CD4-positive, alpha-beta memory T cell (primary cell): ENCODE data around the gene MYLK. TPM values are rescaled to one million over a fixed set of nuclear protein-coding genes. Genes with fewer than 3 reads are reported as not detected.

Source experiments
- CTCF ChIA-PET: fragments of 350-600 bp; sonication (Branson Sonifier 250); formaldehyde crosslinking; loops from one replicate; lab custom pipeline; 2021; ENCODE audit warnings: inconsistent platforms; ENCODE audit not compliant: partially characterized antibody; lab: Charles Lee
- POLR2A ChIA-PET: fragments of 350-600 bp; sonication (Branson Sonifier 250); formaldehyde crosslinking; loops from one replicate; lab custom pipeline; 2021; ENCODE audit not compliant: partially characterized antibody; lab: Charles Lee
- DNase-seq, 5 donors: peaks; one replicate each; pipeline versions ENCODE4 v3.0.0 to v3.0.0-alpha.2; 2020 to 2022; ENCODE audit warnings: mixed read lengths in 1 of 5
- H3K27ac ChIP-seq: one replicate; pipeline ENCODE4 v1.7.0; 2013; ENCODE audit warnings: low read depth, low read length
- H3K27me3 ChIP-seq: 2 replicates; pipeline ENCODE4 v1.7.0; 2013; ENCODE audit warnings: mild to moderate bottlenecking, low read length, moderate library complexity; ENCODE audit not compliant: insufficient read depth
- H3K36me3 ChIP-seq: 2 replicates; pipeline ENCODE4 v1.7.0; 2013; ENCODE audit warnings: mild to moderate bottlenecking, low read length, moderate library complexity; ENCODE audit not compliant: insufficient read depth
- H3K4me1 ChIP-seq: 2 replicates; pipeline ENCODE4 v1.7.0; 2013; ENCODE audit warnings: mild to moderate bottlenecking, low read length, moderate library complexity; ENCODE audit not compliant: insufficient read depth
- H3K4me3 ChIP-seq, 2 donors: one replicate each; pipeline ENCODE4 v1.7.0; 2013; ENCODE audit warnings: low read length in 2 of 2, mild to moderate bottlenecking in 1 of 2
- H3K9me3 ChIP-seq, 2 donors: one replicate each; pipeline ENCODE4 v1.7.0; 2013; ENCODE audit warnings: low read length in 2 of 2, control low read depth in 1 of 2; ENCODE audit not compliant: control insufficient read depth in 1 of 2
- H3K27ac Mint-ChIP-seq, 7 donors: one replicate each; pipeline ENCODE4 v1.8.0; 2020 to 2021; ENCODE audit warnings: mixed read lengths in 7 of 7, mild to moderate bottlenecking in 6 of 7, inconsistent platforms in 3 of 7, moderate library complexity in 3 of 7
- H3K27me3 Mint-ChIP-seq, 2 donors: one replicate each; pipeline ENCODE4 v1.8.0; 2020 to 2021; ENCODE audit warnings: mixed read lengths in 2 of 2
- H3K36me3 Mint-ChIP-seq, 2 donors: one replicate each; pipeline ENCODE4 v1.8.0; 2020 to 2021; ENCODE audit warnings: mixed read lengths in 2 of 2, inconsistent platforms in 1 of 2, mild to moderate bottlenecking in 1 of 2
- H3K4me1 Mint-ChIP-seq, 4 donors: one replicate each; pipeline ENCODE4 v1.8.0; 2020 to 2021; ENCODE audit warnings: mixed read lengths in 4 of 4, mild to moderate bottlenecking in 1 of 4
- H3K4me3 Mint-ChIP-seq, 8 donors: one replicate each; pipeline ENCODE4 v1.8.0; 2020 to 2021; ENCODE audit warnings: mixed read lengths in 8 of 8, mild to moderate bottlenecking in 7 of 8, moderate library complexity in 6 of 8, inconsistent platforms in 3 of 8
- H3K9me3 Mint-ChIP-seq, 8 donors: one replicate each; pipeline ENCODE4 v1.8.0; 2020 to 2021; ENCODE audit warnings: mixed read lengths in 8 of 8, mild to moderate bottlenecking in 5 of 8, inconsistent platforms in 3 of 8, moderate library complexity in 1 of 8
- intact Hi-C: fragments of 100-400 bp; cut with micrococcal nuclease; formaldehyde crosslinking; loops from one replicate; pipeline ENCODE4 v1.15.1; 2023
- polyA plus RNA-seq, 2 donors: library from polyadenylated mRNA; unstranded; fragments of 300-500 nt; fragmentation: Illumina TruSeq; gene quantifications; one replicate each; pipeline ENCODE4 v1.2.3, GENCODE V29; 2021
- total RNA-seq, 2 experiments: library from RNA; stranded (reverse); gene quantifications; one replicate each; pipeline ENCODE4 v1.2.3, GENCODE V29; 2021

Gene MYLK
- total and polyA plus RNA-seq, 4 experiments from 2014 or later, result 0.18 TPM; not detected in 3

GRCh38 chr3:123919353-123919752 is 35.2 kb upstream of the MYLK start:
- ChIA-PET CTCF (no interaction called here), POLR2A (no interaction called here)
- peaks cover 53 to 70% of the 10 kb centered on the region in 2 donors for H3K36me3 Mint-ChIP-seq
- peaks cover 0 to 48% (median 39%) of the 10 kb centered on the region in 8 donors for H3K9me3 Mint-ChIP-seq
- peaks cover 0 to 9% of the 10 kb centered on the region in 2 donors for H3K9me3 ChIP-seq
- no peak overlapping the region for H3K4me3 Mint-ChIP-seq
- DNase-seq, result no peak
- H3K4me3 ChIP-seq, result no peak overlapping the region
- no peak overlapping the region for H3K27ac Mint-ChIP-seq
- H3K36me3 ChIP-seq, result no peaks in the 10 kb centered on the region
- H3K27me3 Mint-ChIP-seq, result no peaks in the 10 kb centered on the region
- no peaks in the 10 kb centered on the region for H3K27me3 ChIP-seq
- intact Hi-C loops, result no loop called here
- H3K4me1 Mint-ChIP-seq, result no peaks in the 10 kb centered on the region
- H3K27ac ChIP-seq, result no peak overlapping the region
- H3K4me1 ChIP-seq, result no peaks in the 10 kb centered on the region

- Histone ChIP-seq H3K4me1 (no peaks in the 10 kb centered on the region), H3K4me3 (no peak overlapping the region), H3K36me3 (no peaks in the 10 kb centered on the region), H3K27ac (no peak overlapping the region), H3K27me3 (no peaks in the 10 kb centered on the region), H3K9me3 (no peaks in the 10 kb centered on the region)
- intact Hi-C loops, result no loop called here
- Mint-ChIP-seq H3K4me1 (no peaks in the 10 kb centered on the region), H3K4me3 (no peak overlapping the region), H3K27ac (no peak overlapping the region), H3K36me3 (peaks cover 11 to 24% of the 10 kb centered on the region in 2 donors), H3K27me3 (no peaks in the 10 kb centered on the region), H3K9me3 (peaks cover 0 to 3% (median 2%) of the 10 kb centered on the region in 8 donors)
- ChIA-PET CTCF (no interaction called here), POLR2A (no interaction called here)
- no peak for DNase-seq
Measured at GRCh38 chr3:123914829-123915228, 30.7 kb upstream of the MYLK start.

- Mint-ChIP-seq H3K9me3 (no peaks in the 10 kb centered on the region), H3K4me1 (no peaks in the 10 kb centered on the region), H3K4me3 (no peak overlapping the region), H3K27ac (no peak overlapping the region), H3K36me3 (peaks cover 0 to 4% of the 10 kb centered on the region in 2 donors), H3K27me3 (peaks cover 0 to 2% of the 10 kb centered on the region in 2 donors)
- intact Hi-C loops, result no loop called here
- no peak overlapping the region for H3K27ac ChIP-seq
- H3K9me3 ChIP-seq, result no peaks in the 10 kb centered on the region
- ChIA-PET POLR2A (no interaction called here), CTCF (no interaction called here)
- DNase-seq, result no peak
- no peaks in the 10 kb centered on the region for H3K4me1 ChIP-seq
- no peaks in the 10 kb centered on the region for H3K36me3 ChIP-seq
- no peaks in the 10 kb centered on the region for H3K27me3 ChIP-seq
- no peak overlapping the region for H3K4me3 ChIP-seq
Measured at GRCh38 chr3:123909785-123910184, 25.7 kb upstream of the MYLK start.

DNA sequence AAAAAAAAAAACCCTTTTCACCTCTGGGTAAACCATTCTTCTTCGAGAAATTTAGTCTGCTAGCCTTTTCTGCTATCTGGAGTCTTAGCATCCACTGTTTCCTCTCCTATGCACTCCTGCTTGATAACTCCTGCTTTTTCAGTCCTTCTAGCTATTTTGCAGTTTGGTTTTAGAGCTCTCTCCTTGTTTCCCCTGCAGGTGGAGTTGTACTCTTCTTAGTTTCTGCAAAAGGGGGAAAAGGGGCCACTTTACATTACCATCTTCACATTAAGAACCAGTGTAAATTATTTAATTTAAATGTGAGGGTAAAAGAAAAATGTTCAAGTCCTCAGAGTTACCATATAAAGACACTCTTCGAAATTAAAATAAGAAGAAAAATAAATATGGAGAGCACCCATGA is 23.6 kb upstream of the MYLK start:
- Mint-ChIP-seq H3K4me3 (no peak overlapping the region), H3K27ac (no peak overlapping the region), H3K27me3 (peaks cover 3 to 4% of the 10 kb centered on the region in 2 donors), H3K36me3 (no peaks in the 10 kb centered on the region), H3K4me1 (no peaks in the 10 kb centered on the region), H3K9me3 (no peaks in the 10 kb centered on the region)
- Histone ChIP-seq H3K9me3 (no peaks in the 10 kb centered on the region), H3K27me3 (no peaks in the 10 kb centered on the region), H3K27ac (no peak overlapping the region), H3K4me3 (no peak overlapping the region), H3K4me1 (no peaks in the 10 kb centered on the region), H3K36me3 (no peaks in the 10 kb centered on the region)
- CTCF ChIA-PET, result no interaction called here
- no peak for DNase-seq
- POLR2A ChIA-PET, result no interaction called here
- intact Hi-C loops, result no loop called here

GRCh38 chr3:123899300-123899865 is 15.3 kb upstream of the MYLK start:
- no peak for DNase-seq
- Histone ChIP-seq H3K4me1 (no peaks in the 10 kb centered on the region), H3K9me3 (no peaks in the 10 kb centered on the region), H3K4me3 (no peak overlapping the region), H3K36me3 (no peaks in the 10 kb centered on the region), H3K27ac (no peak overlapping the region), H3K27me3 (no peaks in the 10 kb centered on the region)
- Mint-ChIP-seq H3K4me1 (no peaks in the 10 kb centered on the region), H3K36me3 (no peaks in the 10 kb centered on the region), H3K4me3 (no peak overlapping the region), H3K9me3 (peaks cover 0 to under 1% (median 0%) of the 10 kb centered on the region in 8 donors), H3K27ac (no peak overlapping the region), H3K27me3 (peaks cover 6 to 7% of the 10 kb centered on the region in 2 donors)
- CTCF ChIA-PET, result no interaction called here
- intact Hi-C loops, result no loop called here
- POLR2A ChIA-PET, result no interaction called here

DNA sequence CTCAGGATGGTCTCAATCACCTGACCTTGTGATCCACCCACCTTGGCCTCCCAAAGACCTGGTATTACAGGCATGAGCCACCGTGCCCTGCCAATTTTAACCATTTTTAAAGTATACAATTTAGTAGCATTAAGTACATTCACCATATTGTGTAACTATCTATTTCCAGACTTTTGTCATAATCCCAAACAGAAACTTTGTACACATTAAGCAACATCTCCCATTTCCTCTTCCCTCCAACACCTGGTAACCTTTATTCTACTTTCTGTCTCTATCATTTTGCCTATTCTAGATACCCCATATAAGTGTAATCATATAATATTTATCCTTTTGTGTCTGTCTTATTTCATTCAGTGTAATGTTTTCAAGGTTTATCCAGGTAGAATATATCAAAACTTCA is 8.9 kb upstream of the MYLK start:
- no peaks in the 10 kb centered on the region for H3K9me3 ChIP-seq
- ChIA-PET POLR2A (no interaction called here), CTCF (no interaction called here)
- H3K4me3 Mint-ChIP-seq, result no peak overlapping the region
- no peak overlapping the region for H3K4me3 ChIP-seq
- H3K27me3 Mint-ChIP-seq, result peaks cover 13 to 19% of the 10 kb centered on the region in 2 donors
- H3K36me3 Mint-ChIP-seq, result peaks cover 0 to 2% of the 10 kb centered on the region in 2 donors
- H3K27me3 ChIP-seq, result no peaks in the 10 kb centered on the region
- peaks cover 3 to 38% (median 26%) of the 10 kb centered on the region in 8 donors for H3K9me3 Mint-ChIP-seq
- intact Hi-C loops, result no loop called here
- H3K4me1 Mint-ChIP-seq, result no peaks in the 10 kb centered on the region
- no peak overlapping the region for H3K27ac ChIP-seq
- H3K4me1 ChIP-seq, result no peaks in the 10 kb centered on the region
- DNase-seq, result no peak
- H3K36me3 ChIP-seq, result no peaks in the 10 kb centered on the region
- H3K27ac Mint-ChIP-seq, result no peak overlapping the region

DNA sequence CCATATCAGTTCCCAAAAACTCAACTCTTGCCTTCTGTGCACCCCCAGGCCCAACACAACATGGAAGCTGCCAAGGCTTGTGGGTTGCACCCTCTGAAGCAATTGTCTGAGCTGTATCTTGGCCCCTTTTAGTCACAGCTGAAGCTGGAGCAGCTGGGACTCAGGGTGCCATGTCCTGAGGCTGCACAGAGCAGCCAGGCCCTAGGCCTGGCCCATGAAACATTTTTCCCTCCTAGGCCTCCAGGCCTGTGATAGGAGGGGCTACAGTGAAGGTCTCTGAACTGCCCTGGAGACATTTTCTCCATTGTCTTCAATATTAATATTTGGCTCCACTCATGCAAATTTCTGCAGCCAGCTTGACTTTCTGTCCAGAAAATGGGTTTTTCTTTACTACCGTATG is 8.1 kb upstream of the MYLK start:
- H3K4me3 ChIP-seq, result no peak overlapping the region
- no peaks in the 10 kb centered on the region for H3K4me1 ChIP-seq
- H3K36me3 ChIP-seq, result no peaks in the 10 kb centered on the region
- no peaks in the 10 kb centered on the region for H3K27me3 ChIP-seq
- no peak for DNase-seq
- H3K9me3 ChIP-seq, result no peaks in the 10 kb centered on the region
- Mint-ChIP-seq H3K27ac (no peak overlapping the region), H3K4me1 (no peaks in the 10 kb centered on the region), H3K4me3 (no peak overlapping the region), H3K9me3 (peaks cover 3 to 38% (median 26%) of the 10 kb centered on the region in 8 donors), H3K36me3 (peaks cover 0 to 2% of the 10 kb centered on the region in 2 donors), H3K27me3 (peaks cover 14 to 21% of the 10 kb centered on the region in 2 donors)
- H3K27ac ChIP-seq, result no peak overlapping the region
- ChIA-PET CTCF (no interaction called here), POLR2A (no interaction called here)
- intact Hi-C loops, result no loop called here
